NCI-H2227 (cell line): Measurements from ENCODE around the gene SREK1.
"Not testable (repeated sequence)": the region's sequence is repeated elsewhere in the genome, so short reads cannot be mapped to it uniquely, and the experiment has no call there.

Source experiments
- DNase-seq: peaks from one replicate; lab custom pipeline; 2025; ENCODE audit not compliant: unreplicated experiment; lab: John Stamatoyannopoulos, UW

The SREK1 gene, protein sequence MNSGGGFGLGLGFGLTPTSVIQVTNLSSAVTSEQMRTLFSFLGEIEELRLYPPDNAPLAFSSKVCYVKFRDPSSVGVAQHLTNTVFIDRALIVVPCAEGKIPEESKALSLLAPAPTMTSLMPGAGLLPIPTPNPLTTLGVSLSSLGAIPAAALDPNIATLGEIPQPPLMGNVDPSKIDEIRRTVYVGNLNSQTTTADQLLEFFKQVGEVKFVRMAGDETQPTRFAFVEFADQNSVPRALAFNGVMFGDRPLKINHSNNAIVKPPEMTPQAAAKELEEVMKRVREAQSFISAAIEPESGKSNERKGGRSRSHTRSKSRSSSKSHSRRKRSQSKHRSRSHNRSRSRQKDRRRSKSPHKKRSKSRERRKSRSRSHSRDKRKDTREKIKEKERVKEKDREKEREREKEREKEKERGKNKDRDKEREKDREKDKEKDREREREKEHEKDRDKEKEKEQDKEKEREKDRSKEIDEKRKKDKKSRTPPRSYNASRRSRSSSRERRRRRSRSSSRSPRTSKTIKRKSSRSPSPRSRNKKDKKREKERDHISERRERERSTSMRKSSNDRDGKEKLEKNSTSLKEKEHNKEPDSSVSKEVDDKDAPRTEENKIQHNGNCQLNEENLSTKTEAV

GRCh38 chr5:66144074-66144833 is at the start of gene SREK1:
SREK1 (plus strand) TSS chr5:66144300; CDS start chr5:66144377, 77 bp downstream.
- DNase-seq: peak; percentile 95

GRCh38 chr5:66100851-66101250 is 43.2 kb upstream of the SREK1 start:
- no peak for DNase-seq

DNA sequence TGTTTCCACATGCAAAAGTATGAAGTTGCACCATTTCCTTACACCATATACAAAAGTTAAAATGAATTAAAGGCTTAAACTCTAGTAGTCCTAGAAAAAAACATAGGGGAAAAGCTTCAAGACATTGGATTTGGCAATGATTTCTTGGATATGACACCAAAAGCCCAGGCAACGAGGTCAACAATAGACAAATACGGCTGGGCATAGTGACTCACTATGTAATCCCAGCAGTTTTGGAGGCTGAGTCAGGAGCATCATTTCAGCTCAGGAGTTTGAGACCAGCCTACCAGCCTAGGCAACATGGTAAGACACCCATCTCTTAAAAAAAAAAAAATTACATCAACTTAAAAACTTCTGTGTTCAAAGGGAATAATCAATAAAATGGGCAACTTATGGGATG is 30.9 kb upstream of the SREK1 start:
- DNase-seq: no peak

GRCh38 chr5:66118304-66118703 is 25.8 kb upstream of the SREK1 start:
- no peak for DNase-seq

- no peak for DNase-seq
These were observed 21.6 kb upstream of the SREK1 start for GRCh38 chr5:66122379-66123034.

GRCh38 chr5:66129144-66129543 is 15.0 kb upstream of the SREK1 start:
- DNase-seq: no peak

DNA sequence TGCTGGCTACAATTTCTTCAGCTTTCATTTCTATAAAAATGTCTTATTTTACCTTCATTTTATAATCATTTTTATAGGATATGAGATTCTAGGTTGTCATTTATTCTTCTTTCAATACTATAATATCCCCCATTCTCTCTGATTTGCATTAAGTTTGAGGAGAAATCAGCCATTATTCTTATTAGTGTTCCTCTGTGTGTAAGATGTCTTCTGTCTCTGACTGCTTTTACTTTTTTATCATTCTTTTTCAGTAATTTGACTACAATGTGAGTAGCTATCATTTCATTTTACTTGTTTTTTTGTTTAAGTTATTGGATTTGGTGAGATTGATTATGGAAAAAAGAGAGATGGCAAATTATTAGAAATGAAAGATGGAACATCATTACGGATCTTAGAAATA is 13.6 kb upstream of the SREK1 start:
- no peak for DNase-seq

- no peak for DNase-seq
These were observed 9.7 kb upstream of the SREK1 start for GRCh38 chr5:66134407-66134861.

GRCh38 chr5:66136053-66136452 is 8.0 kb upstream of the SREK1 start:
- DNase-seq: no peak

GRCh38 chr5:66136944-66137343 is 7.2 kb upstream of the SREK1 start:
- not testable (repeated sequence) for DNase-seq

GRCh38 chr5:66138637-66139317 is 5.3 kb upstream of the SREK1 start:
- DNase-seq: no peak

- DNase-seq: no peak
These were observed 4.8 kb upstream of the SREK1 start for GRCh38 chr5:66139318-66139712.

GRCh38 chr5:66142417-66142816 is 1.7 kb upstream of the SREK1 start:
- no peak for DNase-seq

- no peak for DNase-seq
These were observed 527 bp upstream of the SREK1 start for GRCh38 chr5:66143473-66144073.

DNA sequence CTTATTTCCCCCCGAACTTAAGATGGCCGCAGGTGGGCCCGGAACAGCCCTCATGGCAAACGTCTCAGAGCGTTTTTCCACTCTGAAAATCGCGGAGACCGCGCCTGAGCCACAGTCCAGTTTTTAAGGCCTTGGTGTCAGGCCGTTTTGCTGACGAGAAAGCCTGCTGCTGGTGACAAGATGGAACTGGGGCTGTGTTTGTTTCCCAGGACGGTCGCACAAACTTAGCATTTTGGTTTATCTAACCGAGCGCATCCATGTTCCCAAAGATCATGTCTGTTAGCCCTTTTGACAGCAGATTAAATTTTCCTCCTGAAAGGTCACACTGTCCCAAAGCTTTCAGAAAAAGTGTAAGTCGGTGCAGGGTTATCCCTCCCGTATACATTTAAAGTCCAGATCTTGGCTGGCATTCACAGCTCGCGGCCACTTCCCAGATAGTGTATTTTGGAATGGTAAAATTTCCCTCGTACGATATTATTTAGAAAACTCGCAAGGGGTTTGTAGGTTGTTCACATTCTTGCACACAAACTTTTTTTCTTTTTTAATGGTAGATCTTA is 812 bp downstream of the SREK1 start:
- DNase-seq: peak; percentile 80

DNA sequence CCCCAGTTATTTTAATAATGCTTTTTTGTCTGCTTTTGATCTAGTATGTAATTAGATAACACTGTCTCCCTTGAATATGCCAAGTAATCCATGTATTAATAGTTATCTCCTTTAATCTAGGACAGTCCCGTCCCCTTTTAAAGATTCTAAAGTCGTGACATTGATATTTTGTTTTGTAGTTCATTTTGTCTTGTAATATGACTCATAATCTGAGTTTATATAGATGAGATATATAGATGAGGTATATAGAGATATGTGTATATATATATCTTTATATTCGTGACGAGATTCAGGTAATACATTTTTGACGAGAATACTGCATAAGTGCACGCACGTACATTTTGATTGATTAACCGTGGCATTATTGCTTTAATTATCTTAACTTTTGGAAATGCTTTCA is 1.6 kb downstream of the SREK1 start:
- no peak for DNase-seq

- no peak for DNase-seq
These were observed 5.8 kb downstream of the SREK1 start for GRCh38 chr5:66149950-66150349.

- no peak for DNase-seq
These were observed 6.9 kb downstream of the SREK1 start for GRCh38 chr5:66151030-66151429.

GRCh38 chr5:66151491-66151890 is 7.4 kb downstream of the SREK1 start:
- no peak for DNase-seq

- no peak for DNase-seq
These were observed 12.9 kb downstream of the SREK1 start for GRCh38 chr5:66157046-66157445.
